ENCODE measurements around the gene GPC6.

GPC6 gene

GRCh38 chr13:94123557-94123956 lies 897.0 kb downstream of the GPC6 start:
- no peak for TF ChIP-seq CTCF (conservative IDR thresholded peaks at IDR 0.05)
- peak overlapping the region; percentile 86 for H3K27ac ChIP-seq

GRCh38 chr13:94128430-94128829 lies 901.8 kb downstream of the GPC6 start:
- H3K27ac ChIP-seq: peak overlapping the region; percentile 71
- no peak for TF ChIP-seq CTCF (conservative IDR thresholded peaks at IDR 0.05)

- no peak for TF ChIP-seq CTCF (conservative IDR thresholded peaks at IDR 0.05)
- H3K27ac ChIP-seq: peak overlapping the region; percentile 71
These were observed 902.9 kb downstream of the GPC6 start for GRCh38 chr13:94129490-94129894.

DNA sequence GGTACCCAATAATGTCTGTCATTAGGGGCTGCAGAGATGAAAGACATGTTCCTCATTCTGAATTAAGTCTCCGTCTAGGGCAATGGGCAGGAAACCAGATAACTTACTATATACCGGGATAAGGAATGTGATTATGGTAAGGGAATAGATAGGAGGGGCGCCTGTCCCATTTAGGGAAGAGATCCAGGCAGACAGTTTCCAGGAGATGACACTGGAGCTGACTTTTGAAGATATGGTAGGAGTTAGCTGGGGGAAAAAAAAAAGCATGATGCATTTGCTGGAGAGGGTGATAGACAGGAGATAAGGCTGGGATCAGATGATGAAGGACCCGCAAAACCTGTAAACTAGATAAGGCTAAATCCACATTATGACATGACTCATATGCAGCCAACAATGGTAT lies 912.2 kb downstream of the GPC6 start:
- no peak overlapping the region for H3K27ac ChIP-seq
- no peak for TF ChIP-seq CTCF (conservative IDR thresholded peaks at IDR 0.05)

DNA sequence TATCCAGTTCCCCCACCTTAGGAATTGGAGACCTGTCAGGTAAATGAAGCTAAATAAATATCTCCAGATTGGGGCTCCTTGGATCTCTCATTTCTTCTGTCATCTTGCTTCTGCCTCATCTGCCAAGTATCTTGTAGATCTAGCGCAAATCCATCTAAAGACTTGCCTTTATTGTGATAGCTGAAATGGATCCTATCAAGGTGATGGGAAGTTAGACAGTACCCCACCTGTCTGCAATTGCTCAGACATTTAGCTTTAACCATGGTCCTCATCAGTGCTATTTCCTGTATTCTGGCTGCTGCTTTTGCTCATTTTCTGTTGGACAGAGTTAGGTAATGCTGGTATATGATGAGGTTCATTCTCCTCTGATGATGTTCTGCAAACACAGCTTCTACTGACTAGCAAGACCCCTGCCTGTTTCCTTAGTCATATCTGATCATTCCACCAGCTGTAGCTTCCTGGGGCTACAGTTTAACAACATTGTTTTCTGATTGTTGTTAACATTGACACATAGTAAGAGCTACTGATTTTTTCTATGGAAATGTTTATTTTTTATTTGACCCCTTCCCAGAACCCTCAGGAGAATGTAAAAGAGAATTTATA lies 912.9 kb downstream of the GPC6 start:
- no peak for TF ChIP-seq CTCF (conservative IDR thresholded peaks at IDR 0.05)

DNA sequence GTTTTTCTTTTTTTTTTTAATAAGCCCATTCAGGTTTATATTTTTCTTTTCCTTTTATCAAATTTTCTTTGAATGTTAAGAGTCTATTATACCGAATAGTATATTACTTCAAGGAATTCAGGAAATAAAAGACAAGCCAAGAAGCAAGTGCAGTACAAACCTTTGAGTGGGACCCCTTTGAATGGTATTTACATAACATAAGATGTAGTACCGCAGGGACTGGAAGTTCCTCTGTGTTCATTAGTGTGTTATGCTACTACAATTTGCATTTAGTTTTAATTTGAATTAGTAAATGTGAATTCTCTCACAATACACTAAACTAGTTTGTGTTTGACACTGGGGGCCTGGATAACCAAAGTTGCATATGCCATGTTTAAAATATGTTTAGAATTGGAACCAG lies 913.4 kb downstream of the GPC6 start:
- peak overlapping the region; percentile 37 for H3K27ac ChIP-seq
- TF ChIP-seq CTCF (conservative IDR thresholded peaks at IDR 0.05): no peak

More for the DNA sequence above, 912.9 kb downstream of the GPC6 start:
- H3K27ac ChIP-seq: no peak overlapping the region; the same call in 1 of the 2 replicates

DNA sequence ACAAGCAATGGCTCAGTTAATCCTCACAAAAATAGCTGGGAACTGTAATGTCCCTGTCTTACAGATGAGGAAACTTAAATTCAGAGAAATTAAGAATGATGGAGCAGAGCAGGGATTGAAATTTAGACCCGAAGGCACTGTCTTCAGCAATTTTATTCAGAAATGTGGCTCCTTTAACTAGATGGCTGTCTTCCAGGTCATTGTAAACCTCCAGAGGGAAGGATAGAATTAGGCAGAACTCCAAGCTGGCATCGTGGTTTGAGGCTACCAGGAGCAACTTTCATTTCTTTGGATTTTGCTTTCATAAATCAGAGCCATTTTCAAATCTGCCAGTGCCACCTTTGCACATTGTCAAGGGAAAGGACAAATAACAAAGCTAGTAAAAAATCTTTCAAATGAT lies 913.9 kb downstream of the GPC6 start:
- peak overlapping the region; percentile 37 for H3K27ac ChIP-seq
- TF ChIP-seq CTCF (conservative IDR thresholded peaks at IDR 0.05): no peak
